Measurements from ENCODE around the gene ATN1. TPM values are rescaled to one million over a fixed set of nuclear protein-coding genes. Genes with fewer than 3 reads are reported as not detected.
A peak's percentile ranks its signal among the peaks of the same experiment; 100 is the strongest.

The ATN1 gene
- total RNA-seq, 1 donor from 2014 or later: 8.9 TPM

DNA sequence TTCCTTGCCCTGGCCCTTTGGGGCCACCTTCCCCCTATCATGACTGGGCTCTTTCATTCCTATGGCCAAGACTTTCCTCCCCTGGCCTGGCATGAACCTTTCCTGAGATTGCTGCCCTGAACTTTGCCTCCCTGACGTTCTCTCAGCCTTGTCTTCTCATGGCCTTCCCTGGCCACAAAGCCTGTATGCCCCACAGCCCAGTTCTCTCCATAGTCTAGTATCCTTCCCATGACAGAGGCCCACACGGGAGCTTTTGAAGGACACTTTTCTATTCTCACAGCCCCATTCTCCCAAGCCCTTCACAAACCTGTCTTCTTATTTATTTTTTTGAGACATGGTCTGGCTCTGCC, 11.4 kb downstream of the ATN1 start:
- Histone ChIP-seq H3K79me2 (ENCODE audit: low read depth) (peaks cover 23% of the 10 kb centered on the region), H3K4me1 (peaks cover 11% of the 10 kb centered on the region), H3K27ac (no peak overlapping the region), H3K9me3 (ENCODE audit: low read depth) (no peaks in the 10 kb centered on the region), H3K4me2 (no peak overlapping the region), H3K4me3 (no peak overlapping the region), H3K36me3 (no peaks in the 10 kb centered on the region), H3K27me3 (no peaks in the 10 kb centered on the region), H4K20me1 (ENCODE audit: low read depth) (peaks cover 16% of the 10 kb centered on the region), H3F3A (ENCODE audit: low read depth) (peaks cover 75% of the 10 kb centered on the region), H3K9ac (no peak overlapping the region), H2AFZ (replicated peaks) (no peak overlapping the region)
- peaks cover 2% of the 10 kb centered on the region for H3K9me3 Mint-ChIP-seq
- DNase-seq (ENCODE audit: low spot score): no peak
- H3K4me3 Mint-ChIP-seq: peak overlapping the region; percentile 77
- H3K27ac Mint-ChIP-seq: peak overlapping the region; percentile 28
- peaks cover 30% of the 10 kb centered on the region for H3K36me3 Mint-ChIP-seq
- H3K27me3 Mint-ChIP-seq (ENCODE audit: insufficient read depth, low read depth): peaks cover 41% of the 10 kb centered on the region
- peaks cover 50% of the 10 kb centered on the region for H3K4me1 Mint-ChIP-seq
- no peak for TF ChIP-seq EZH2 (IDR thresholded peaks at IDR 0.05)
- TF ChIP-seq, protein P1, sequence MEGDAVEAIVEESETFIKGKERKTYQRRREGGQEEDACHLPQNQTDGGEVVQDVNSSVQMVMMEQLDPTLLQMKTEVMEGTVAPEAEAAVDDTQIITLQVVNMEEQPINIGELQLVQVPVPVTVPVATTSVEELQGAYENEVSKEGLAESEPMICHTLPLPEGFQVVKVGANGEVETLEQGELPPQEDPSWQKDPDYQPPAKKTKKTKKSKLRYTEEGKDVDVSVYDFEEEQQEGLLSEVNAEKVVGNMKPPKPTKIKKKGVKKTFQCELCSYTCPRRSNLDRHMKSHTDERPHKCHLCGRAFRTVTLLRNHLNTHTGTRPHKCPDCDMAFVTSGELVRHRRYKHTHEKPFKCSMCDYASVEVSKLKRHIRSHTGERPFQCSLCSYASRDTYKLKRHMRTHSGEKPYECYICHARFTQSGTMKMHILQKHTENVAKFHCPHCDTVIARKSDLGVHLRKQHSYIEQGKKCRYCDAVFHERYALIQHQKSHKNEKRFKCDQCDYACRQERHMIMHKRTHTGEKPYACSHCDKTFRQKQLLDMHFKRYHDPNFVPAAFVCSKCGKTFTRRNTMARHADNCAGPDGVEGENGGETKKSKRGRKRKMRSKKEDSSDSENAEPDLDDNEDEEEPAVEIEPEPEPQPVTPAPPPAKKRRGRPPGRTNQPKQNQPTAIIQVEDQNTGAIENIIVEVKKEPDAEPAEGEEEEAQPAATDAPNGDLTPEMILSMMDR (IDR thresholded peaks at IDR 0.05): no peak
- no peak for TF ChIP-seq EZH2phosphoT487 (IDR thresholded peaks at IDR 0.05)

DNA sequence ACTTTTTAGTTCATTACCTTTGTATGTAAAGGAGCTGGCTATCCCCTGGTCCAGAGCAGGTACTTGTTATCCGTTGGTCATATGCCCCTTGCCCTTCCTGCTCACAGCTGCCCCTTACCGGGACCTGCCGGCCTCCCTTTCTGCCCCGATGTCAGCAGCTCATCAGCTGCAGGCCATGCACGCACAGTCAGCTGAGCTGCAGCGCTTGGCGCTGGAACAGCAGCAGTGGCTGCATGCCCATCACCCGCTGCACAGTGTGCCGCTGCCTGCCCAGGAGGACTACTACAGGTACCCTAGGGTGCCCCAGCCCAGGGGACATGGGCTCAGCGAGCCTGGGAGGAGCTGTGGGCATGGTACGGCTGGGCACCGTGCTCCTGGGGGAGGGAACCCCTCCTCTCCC, 13.5 kb downstream of the ATN1 start:
- no peak for TF ChIP-seq EZH2phosphoT487 (IDR thresholded peaks at IDR 0.05)
- TF ChIP-seq, protein P1 (IDR thresholded peaks at IDR 0.05): no peak
- TF ChIP-seq EZH2 (IDR thresholded peaks at IDR 0.05): no peak
- Histone ChIP-seq H3K4me2 (no peak overlapping the region), H4K20me1 (ENCODE audit: low read depth) (peaks cover 16% of the 10 kb centered on the region), H3K27ac (no peak overlapping the region), H3K36me3 (no peaks in the 10 kb centered on the region), H3K9me3 (ENCODE audit: low read depth) (no peaks in the 10 kb centered on the region), H3K79me2 (ENCODE audit: low read depth) (peaks cover 29% of the 10 kb centered on the region), H3K4me1 (peaks cover 25% of the 10 kb centered on the region), H3K9ac (no peak overlapping the region), H2AFZ (replicated peaks) (no peak overlapping the region), H3K27me3 (no peaks in the 10 kb centered on the region), H3K4me3 (no peak overlapping the region), H3F3A (ENCODE audit: low read depth) (peaks cover 78% of the 10 kb centered on the region)
- Mint-ChIP-seq H3K27ac (no peak overlapping the region), H3K27me3 (ENCODE audit: insufficient read depth, low read depth) (peaks cover 37% of the 10 kb centered on the region), H3K9me3 (no peaks in the 10 kb centered on the region), H3K4me1 (peaks cover 53% of the 10 kb centered on the region), H3K36me3 (peaks cover 18% of the 10 kb centered on the region), H3K4me3 (no peak overlapping the region)
- DNase-seq (ENCODE audit: low spot score): no peak

DNA sequence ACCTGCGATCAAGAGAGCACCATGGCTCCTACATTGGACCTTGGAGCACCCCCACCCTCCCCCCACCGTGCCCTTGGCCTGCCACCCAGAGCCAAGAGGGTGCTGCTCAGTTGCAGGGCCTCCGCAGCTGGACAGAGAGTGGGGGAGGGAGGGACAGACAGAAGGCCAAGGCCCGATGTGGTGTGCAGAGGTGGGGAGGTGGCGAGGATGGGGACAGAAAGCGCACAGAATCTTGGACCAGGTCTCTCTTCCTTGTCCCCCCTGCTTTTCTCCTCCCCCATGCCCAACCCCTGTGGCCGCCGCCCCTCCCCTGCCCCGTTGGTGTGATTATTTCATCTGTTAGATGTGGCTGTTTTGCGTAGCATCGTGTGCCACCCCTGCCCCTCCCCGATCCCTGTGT, 14.0 kb downstream of the ATN1 start:
- Histone ChIP-seq H3K9me3 (ENCODE audit: low read depth) (no peaks in the 10 kb centered on the region), H3K79me2 (ENCODE audit: low read depth) (peaks cover 29% of the 10 kb centered on the region), H3K27ac (no peak overlapping the region), H3K4me1 (peaks cover 29% of the 10 kb centered on the region), H3K4me2 (no peak overlapping the region), H3K9ac (no peak overlapping the region), H3K27me3 (no peaks in the 10 kb centered on the region), H3K36me3 (no peaks in the 10 kb centered on the region), H4K20me1 (ENCODE audit: low read depth) (peaks cover 13% of the 10 kb centered on the region), H3F3A (ENCODE audit: low read depth) (peaks cover 78% of the 10 kb centered on the region), H3K4me3 (no peak overlapping the region), H2AFZ (replicated peaks) (no peak overlapping the region)
- no peak for DNase-seq (ENCODE audit: low spot score)
- TF ChIP-seq, protein P1 (IDR thresholded peaks at IDR 0.05): no peak
- TF ChIP-seq EZH2phosphoT487 (IDR thresholded peaks at IDR 0.05) (no peak), EZH2 (IDR thresholded peaks at IDR 0.05) (no peak)
- Mint-ChIP-seq H3K36me3 (peaks cover 20% of the 10 kb centered on the region), H3K27ac (no peak overlapping the region), H3K4me3 (no peak overlapping the region), H3K27me3 (ENCODE audit: insufficient read depth, low read depth) (peaks cover 32% of the 10 kb centered on the region), H3K9me3 (no peaks in the 10 kb centered on the region), H3K4me1 (peaks cover 50% of the 10 kb centered on the region)

Data from neural progenitor cell (in vitro differentiated cells).